Tongue (tissue), 2 donors: ENCODE results near the gene KIF26A. TPM values are rescaled to one million over a fixed set of nuclear protein-coding genes. Genes with fewer than 3 reads are reported as not detected.

ENCODE experiments used
- DNase-seq: peaks from one replicate; pipeline ENCODE4 v3.0.0-alpha.2; 2015
- total RNA-seq: library from RNA; depleted of rRNA; stranded (reverse); fragments of >200 nt; gene quantifications from one replicate; pipeline ENCODE4 v1.2.3, GENCODE V29; 2014

KIF26A gene
- total RNA-seq, 1 donor from 2014 or later = 14.0 TPM

GRCh38 chr14:104101086-104101621 is 37.2 kb upstream of the KIF26A start:
- no peak for DNase-seq

DNA sequence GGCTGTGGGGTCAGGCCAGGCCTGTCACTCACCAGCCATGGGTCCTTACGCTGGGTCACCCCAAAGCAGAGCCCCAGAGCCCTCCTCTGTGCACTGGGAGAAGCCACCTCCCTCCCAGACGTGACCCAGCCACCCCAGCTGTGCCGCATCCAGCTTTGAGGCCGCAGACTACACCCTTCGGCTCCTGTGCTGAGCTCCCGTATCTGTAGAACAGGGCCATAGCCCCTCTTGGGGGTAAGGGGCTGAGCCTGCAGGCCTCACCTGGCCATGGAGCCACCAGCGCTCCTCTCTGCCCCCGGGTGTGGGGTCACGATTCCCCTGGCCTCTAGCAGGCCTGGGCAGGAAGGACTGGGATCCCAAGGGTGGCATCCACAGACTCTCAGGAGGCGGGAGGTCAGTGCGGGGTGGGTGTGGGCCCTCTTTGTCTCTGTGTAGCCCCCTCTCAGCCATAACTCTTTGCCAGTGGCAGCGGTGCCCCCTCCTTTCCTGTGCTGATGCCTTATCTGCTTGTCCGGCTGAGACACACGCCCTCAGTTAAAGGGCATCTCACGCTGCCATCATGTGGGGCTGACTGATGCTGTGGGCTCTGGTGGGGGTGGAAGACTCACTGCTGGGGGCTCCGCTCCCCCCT is 36.6 kb upstream of the KIF26A start:
- DNase-seq = no peak

- no peak for DNase-seq
Observed at GRCh38 chr14:104102282-104102914, 36.0 kb upstream of the KIF26A start.

DNA sequence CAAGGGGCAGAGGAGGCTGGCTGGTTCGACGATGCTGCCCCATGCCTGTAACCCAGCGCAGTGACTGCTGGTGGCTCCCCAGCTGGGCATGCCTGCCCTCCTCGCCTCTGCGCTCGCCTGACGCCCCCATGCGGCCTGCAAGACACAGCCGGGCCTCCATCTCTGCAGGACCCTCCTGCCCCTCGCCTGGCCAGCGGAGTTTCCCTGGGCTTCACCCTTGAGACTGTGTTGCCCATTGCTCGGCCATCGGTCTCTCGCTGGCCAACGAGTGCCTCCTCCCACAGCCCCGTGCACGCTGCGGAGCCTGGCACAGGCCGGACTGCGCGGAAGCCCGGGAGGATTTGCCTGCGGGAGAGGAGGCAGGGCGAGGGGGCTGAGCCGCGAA is 35.3 kb upstream of the KIF26A start:
- DNase-seq = no peak

DNA sequence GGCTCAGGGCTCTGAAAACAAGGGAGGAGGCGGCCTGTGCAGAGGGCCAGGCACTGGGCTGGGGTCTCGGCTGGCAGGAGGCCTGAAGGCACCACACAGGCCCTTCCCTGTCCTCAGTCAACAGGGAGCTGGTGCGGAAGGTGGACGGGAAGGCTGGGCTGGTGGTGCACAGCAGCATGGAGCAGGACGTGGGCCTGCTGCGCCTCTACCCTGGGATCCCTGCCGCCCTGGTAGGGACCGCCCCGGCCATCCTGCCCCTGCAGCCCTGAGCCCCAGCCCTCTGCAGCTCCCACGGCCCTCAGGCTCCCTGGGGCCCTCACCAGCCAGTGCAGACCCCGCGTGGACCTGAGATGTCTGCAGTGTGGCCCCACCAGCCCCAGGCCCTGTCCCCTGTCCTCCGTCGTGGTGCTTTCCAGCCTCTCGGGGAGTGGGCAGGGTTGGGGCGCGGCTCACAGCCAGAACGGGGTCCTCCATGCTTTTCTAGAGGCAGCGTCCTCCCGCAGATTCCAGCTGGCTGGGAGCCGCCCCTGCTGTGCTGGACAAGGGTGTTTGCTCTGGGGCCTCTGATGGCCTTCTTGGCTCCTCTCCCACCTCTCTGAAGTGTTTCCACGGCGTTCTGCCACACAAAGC is 34.8 kb upstream of the KIF26A start:
- DNase-seq = no peak

- no peak for DNase-seq
Observed at GRCh38 chr14:104104076-104104901, 34.1 kb upstream of the KIF26A start.

GRCh38 chr14:104105071-104105821 is 33.1 kb upstream of the KIF26A start:
- no peak for DNase-seq

DNA sequence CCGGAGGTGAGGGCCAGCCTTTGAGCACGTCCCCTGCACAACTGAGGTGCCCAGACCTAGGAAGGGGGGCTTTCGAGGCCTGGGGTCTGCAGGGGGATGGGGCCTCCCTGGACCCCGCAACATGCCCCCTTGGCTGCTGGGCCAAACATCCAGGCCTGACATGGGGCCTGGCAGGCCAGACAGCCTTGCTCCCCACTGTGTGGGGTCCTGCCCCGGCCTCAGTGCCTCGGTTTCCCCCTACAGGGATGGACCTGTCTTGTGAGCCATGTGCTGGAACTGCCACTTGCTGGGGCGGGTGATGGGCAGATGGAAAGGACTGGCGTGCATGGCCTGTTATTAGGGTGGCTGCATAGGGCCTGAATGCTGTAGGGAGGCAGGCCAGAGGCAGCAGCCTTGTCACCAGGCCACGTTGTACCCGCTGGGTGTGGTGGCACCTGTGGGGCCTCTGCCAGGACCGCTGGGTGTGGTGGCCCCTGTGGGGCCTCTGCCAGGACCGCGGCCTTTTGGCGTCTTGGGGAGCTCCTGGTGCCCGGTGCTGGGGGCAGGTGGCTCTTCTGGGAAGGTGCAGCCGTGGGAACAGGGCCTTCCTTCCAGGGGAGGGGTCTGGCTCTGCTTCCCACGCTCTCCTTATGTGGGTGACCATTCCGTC is 32.4 kb upstream of the KIF26A start:
- DNase-seq = no peak

DNA sequence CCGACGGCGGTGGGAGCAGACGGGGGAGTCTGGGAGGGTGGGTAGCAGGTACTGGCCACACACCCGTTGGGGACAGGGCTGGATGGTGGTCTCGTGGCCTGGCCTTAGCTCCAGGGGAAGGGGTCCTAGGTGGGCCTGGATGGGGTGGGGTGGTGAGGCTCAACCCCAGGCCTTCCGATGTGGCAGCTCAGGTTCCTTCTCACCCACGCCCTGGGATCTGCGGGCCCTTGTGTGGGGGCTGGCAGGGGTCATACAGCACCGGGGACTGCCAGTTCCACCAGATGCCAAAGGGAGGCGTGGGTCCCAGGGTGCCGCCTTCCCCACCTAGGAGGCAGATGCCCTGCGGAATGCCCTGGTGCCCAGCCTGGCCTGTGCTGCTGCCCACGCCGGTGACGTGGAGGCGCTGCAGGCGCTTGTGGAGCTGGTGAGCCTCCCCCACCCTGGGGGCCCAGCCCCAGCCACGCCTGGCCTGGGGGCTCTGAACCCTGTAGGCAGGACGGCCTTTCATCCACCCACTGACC is 31.9 kb upstream of the KIF26A start:
- no peak for DNase-seq

DNA sequence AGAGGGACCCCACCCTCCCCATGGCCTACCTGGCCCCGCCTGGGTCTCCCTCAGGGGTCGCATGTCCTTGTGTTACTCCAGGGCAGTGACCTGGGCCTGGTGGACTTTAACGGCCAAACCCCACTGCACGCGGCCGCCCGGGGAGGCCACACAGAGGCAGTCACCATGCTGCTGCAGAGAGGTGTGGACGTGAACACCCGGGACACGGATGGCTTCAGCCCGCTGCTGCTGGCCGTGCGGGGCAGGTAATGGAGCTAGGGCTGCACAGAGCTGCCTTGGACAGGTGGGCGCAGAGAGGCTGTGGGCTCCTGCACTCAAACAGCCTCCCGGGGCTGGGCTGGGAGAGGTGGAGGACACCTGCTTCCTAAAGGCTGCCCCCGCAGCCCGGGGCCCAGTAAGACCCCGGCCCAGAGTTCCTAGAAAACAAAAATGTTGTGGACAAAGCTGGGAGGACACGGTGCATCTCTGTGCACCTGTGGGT is 31.2 kb upstream of the KIF26A start:
- no peak for DNase-seq

DNA sequence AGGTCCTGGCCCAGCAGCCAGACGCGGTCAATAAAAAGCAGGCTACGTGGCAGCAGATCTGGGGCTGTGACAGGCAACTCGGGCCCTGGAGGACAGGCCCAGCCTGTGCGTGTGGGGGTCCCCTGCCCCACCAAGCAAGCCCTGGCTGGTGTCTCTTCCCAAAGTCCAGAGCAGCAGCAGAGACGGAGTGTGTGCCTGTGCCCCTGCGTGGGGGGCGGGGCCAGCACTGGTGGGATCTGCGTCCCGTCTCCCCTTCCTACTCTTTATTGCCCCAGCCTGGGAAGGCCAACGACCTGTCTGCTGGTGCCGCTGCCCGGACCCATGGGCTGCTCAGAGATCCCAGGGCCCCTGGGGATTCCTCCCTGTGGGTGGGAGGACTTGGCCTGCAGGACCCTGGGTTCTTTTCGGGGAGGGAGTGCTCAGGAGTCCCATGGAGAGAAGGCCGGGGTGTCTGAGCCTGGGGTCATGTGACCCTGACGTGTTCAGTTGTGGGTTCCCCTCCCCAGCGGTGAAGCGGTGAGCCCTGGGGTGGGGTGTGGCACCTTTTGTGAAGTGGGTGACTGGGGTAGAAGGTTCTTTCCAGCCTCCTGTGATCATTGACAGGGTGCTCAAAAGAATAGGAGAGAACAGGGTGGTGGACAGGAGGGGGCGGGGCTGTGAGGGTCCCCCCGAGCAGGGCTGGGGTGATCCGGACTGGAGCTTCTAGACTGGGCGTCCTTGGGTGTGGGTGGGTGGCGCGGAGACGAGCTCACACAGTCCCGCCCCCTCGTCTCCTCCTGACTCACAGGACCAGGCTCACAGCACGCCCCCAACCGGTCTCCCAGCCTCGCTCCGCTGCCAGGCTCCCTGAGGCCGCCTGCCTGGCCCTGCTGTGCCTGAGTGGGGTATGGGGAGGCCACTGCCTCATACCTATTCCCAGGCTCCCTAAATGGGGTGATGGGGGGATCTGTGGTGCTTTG is 30.5 kb upstream of the KIF26A start:
- peak; percentile 35 for DNase-seq

DNA sequence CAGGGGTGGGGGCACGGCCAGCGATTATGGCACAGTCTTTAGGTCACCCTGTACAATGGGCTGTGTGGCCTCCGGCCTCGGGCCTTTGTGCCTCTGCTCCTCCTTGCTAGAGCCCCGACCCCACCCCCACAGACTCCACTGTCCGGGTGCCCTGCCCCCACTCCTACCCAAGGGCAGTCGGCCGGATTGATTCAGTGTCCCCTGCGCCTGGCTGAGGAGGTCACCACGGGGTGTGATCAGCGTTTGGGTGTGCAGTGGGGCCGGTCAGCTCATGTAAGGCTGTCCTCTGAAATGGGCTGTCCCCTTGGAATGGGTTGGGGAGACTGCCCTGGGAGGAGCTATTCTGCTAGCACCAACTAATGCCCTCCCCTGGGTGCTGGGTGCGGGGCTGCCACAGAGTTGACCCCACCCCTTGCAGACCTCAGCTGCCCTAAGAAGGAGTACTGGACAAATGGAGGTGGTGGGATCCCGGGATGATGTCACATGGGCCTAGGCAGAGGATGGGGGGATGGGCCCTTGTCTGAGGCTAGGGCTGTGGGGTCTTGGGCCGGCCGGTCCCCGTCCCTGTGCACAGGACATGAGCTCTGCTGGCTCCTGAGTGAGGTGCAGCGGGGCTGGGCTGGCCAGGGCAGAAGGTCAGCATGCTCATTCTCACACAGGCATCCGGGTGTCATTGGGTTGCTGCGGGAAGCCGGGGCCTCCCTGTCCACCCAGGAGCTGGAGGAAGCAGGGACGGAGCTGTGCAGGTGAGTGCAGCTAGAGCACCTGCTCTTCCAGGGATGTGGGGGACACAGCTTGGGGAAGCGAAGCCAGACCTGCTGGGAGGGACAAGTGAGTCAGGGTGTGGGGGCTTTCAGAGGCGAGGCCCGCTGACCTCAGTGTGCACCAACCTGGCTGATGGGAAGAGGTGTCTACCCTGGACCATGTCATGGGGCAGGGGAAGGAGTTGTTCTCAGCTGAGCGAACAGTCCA is 29.5 kb upstream of the KIF26A start:
- DNase-seq = no peak

DNA sequence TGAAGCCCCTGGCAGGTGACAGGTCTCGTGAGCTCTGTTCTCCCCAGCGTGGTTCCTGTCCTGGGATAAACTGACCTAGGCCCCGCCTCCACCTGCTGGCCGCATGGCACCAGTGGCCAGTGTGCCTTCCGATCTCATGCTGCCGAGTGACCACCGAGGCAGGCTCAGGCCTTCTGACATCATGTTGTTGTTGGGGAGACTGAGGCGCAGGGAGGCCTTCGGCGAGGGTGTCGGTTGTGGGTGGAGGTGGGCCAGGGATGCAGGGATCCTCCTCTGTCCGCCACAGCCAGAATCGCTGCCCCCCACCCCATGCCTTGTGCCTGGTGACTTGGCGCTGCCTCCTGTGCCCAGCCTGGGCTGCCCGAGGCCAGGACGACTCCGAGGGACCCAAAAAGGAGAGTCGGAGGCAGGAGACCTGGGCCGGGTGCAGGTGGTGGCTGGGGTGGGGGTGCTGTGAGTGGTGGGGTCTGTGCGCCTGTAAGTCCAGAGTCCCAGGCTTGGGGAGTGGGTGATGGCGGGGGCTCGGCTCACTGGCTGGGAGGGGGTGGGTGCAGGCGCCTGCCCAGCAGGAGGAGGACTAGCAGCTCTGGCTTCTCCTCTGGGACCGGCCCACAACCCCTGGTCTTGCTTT is 28.5 kb upstream of the KIF26A start:
- DNase-seq = no peak

GRCh38 chr14:104110491-104111209 is 27.7 kb upstream of the KIF26A start:
- no peak for DNase-seq

DNA sequence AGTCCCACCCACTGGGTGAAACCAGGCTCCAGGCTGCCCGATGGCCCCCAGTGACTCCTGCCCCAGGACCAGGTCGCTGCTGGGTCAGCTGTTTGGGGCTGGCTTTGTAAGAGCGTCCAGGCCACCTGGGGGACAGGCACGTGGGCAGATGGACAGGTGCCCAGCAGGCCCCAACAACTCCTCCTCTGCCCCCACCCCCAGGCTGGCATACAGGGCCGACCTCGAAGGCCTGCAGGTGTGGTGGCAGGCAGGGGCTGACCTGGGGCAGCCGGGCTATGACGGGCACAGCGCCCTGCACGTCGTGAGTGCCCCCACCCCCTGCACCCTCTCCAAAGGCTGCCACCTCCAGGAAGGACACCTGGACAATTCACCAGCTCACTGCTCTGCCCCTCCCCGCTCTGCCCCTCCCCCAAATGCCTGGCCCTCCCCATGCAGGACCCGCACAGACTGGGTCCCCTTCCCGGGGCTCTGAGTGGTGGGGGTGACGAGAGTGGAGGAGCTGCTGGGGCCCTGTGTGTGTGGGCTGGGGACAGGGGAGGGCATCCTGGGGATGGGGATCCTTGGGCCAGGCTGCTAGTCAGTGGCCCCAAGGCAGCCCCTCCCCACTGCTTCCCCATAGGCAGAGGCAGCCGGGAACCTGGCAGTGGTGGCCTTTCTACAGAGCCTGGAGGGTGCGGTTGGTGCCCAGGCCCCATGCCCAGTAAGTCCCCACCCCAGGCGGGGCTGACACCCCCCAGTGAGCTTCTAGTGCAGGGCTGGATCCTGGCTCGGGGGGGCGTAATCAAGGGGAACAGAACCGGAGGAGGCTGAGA is 26.9 kb upstream of the KIF26A start:
- DNase-seq = no peak

GRCh38 chr14:104112113-104112505 is 26.3 kb upstream of the KIF26A start:
- DNase-seq = no peak
